ENCODE measurements around the gene SPDYE6.
"Not testable (repeated sequence)": the region's sequence is repeated elsewhere in the genome, so short reads cannot be mapped to it uniquely, and the experiment has no call there.

DNA sequence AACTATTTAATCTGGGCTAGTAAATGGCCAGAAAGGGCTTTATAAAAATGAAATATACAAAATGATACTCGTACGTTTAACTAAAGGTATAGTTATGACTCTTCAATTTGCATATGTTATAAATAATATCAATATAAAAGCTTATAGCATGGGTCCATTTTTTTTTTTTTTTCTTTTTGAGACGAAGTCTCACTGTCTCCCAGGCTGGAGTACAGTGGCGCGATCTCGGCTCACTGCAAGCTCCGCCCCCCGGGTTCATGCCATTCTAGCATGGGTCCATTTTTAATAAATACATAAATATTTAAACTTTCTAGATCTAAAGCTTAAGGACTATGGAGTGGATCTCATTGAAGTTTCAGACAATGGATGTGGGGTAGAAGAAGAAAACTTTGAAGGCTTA lies 19.2 kb downstream of the SPDYE6 start:
- TF ChIP-seq CTCF (conservative IDR thresholded peaks at IDR 0.05; ENCODE audit: low read depth, low read length); EZH2 (IDR thresholded peaks at IDR 0.05; ENCODE audit: borderline replicate concordance, low read depth, low read length, poor library complexity, severe bottlenecking): not testable (repeated sequence)

Measured in A673 (cell line).